Measurements from ENCODE around the gene MCTP1. TPM values are rescaled to one million over a fixed set of nuclear protein-coding genes. Genes with fewer than 3 reads are reported as not detected.

The MCTP1 gene
- total RNA-seq, 2 experiments from 2014 or later, result not detected

GRCh38 chr5:94761786-94762185 is 523.1 kb downstream of the MCTP1 start:
- intact Hi-C loops (cut with micrococcal nuclease), result no loop called here
- Mint-ChIP-seq H3K4me3 (no peak overlapping the region), H3K9me3 (no peaks in the 10 kb centered on the region), H3K4me1 (ENCODE audit: low read depth) (no peaks in the 10 kb centered on the region), H3K27ac (no peak overlapping the region), H3K36me3 (ENCODE audit: low read depth) (peaks cover 1% of the 10 kb centered on the region), H3K27me3 (ENCODE audit: low read depth) (peaks cover 11% of the 10 kb centered on the region)
- CTCF ChIA-PET, result no interaction called here
- no peak for DNase-seq

- intact Hi-C loops (cut with micrococcal nuclease), result no loop called here
- H3K4me1 Mint-ChIP-seq (ENCODE audit: low read depth), result no peaks in the 10 kb centered on the region
- H3K9me3 Mint-ChIP-seq, result no peaks in the 10 kb centered on the region
- peaks cover 10% of the 10 kb centered on the region for H3K27me3 Mint-ChIP-seq (ENCODE audit: low read depth)
- H3K36me3 Mint-ChIP-seq (ENCODE audit: low read depth), result peaks cover 1% of the 10 kb centered on the region
- no peak overlapping the region for H3K27ac Mint-ChIP-seq
- CTCF ChIA-PET, result no interaction called here
- H3K4me3 Mint-ChIP-seq, result no peak overlapping the region
- no peak for DNase-seq
Observed at GRCh38 chr5:94761055-94761454, 523.8 kb downstream of the MCTP1 start.

- CTCF ChIA-PET, result interaction anchor here (0.7 kb wide), 1 partner anchor 123 kb away, joined by 3 read pairs; no protein-coding TSS in a partner anchor
- H3K27ac Mint-ChIP-seq, result no peak overlapping the region
- H3K4me1 Mint-ChIP-seq (ENCODE audit: low read depth), result no peaks in the 10 kb centered on the region
- H3K4me3 Mint-ChIP-seq, result no peak overlapping the region
- no peaks in the 10 kb centered on the region for H3K9me3 Mint-ChIP-seq
- no peak for DNase-seq
- H3K36me3 Mint-ChIP-seq (ENCODE audit: low read depth), result peaks cover 1% of the 10 kb centered on the region
- H3K27me3 Mint-ChIP-seq (ENCODE audit: low read depth), result peaks cover 7% of the 10 kb centered on the region
- intact Hi-C loops (cut with micrococcal nuclease), result no loop called here
Observed at GRCh38 chr5:94759961-94760360, 524.9 kb downstream of the MCTP1 start.

GRCh38 chr5:94759022-94759421 is 525.9 kb downstream of the MCTP1 start:
- Mint-ChIP-seq H3K9me3 (no peaks in the 10 kb centered on the region), H3K27ac (no peak overlapping the region), H3K27me3 (ENCODE audit: low read depth) (peaks cover 4% of the 10 kb centered on the region), H3K4me1 (ENCODE audit: low read depth) (no peaks in the 10 kb centered on the region), H3K36me3 (ENCODE audit: low read depth) (no peaks in the 10 kb centered on the region), H3K4me3 (no peak overlapping the region)
- no peak for DNase-seq
- intact Hi-C loops (cut with micrococcal nuclease), result no loop called here
- CTCF ChIA-PET, result interaction anchor here (0.6 kb wide), 1 partner anchor 149 kb away, joined by 3 read pairs; no protein-coding TSS in a partner anchor

GRCh38 chr5:94754824-94755223 is 530.1 kb downstream of the MCTP1 start:
- intact Hi-C loops (cut with micrococcal nuclease), result no loop called here
- no peaks in the 10 kb centered on the region for H3K9me3 Mint-ChIP-seq
- H3K4me3 Mint-ChIP-seq, result no peak overlapping the region

GRCh38 chr5:94751460-94751859 is 533.4 kb downstream of the MCTP1 start:
- Mint-ChIP-seq H3K9me3 (no peaks in the 10 kb centered on the region), H3K4me1 (ENCODE audit: low read depth) (peaks cover 2% of the 10 kb centered on the region), H3K27me3 (ENCODE audit: low read depth) (peaks cover 3% of the 10 kb centered on the region), H3K27ac (no peak overlapping the region), H3K36me3 (ENCODE audit: low read depth) (no peaks in the 10 kb centered on the region), H3K4me3 (no peak overlapping the region)
- intact Hi-C loops (cut with micrococcal nuclease), result no loop called here
- DNase-seq, result no peak
- CTCF ChIA-PET, result interaction anchor here (0.6 to 1.9 kb wide), 3 partner anchors 14 to 477 kb away, joined by 3 to 10 read pairs (median 5); no protein-coding TSS in a partner anchor

More at GRCh38 chr5:94754824-94755223, 530.1 kb downstream of the MCTP1 start:
- CTCF ChIA-PET, result no interaction called here
- no peak overlapping the region for H3K27ac Mint-ChIP-seq
- no peaks in the 10 kb centered on the region for H3K36me3 Mint-ChIP-seq (ENCODE audit: low read depth)
- H3K27me3 Mint-ChIP-seq (ENCODE audit: low read depth), result peaks cover 3% of the 10 kb centered on the region
- no peak for DNase-seq
- no peaks in the 10 kb centered on the region for H3K4me1 Mint-ChIP-seq (ENCODE audit: low read depth)

- intact Hi-C loops (cut with micrococcal nuclease), result no loop called here
- H3K4me3 Mint-ChIP-seq, result no peak overlapping the region
- H3K36me3 Mint-ChIP-seq (ENCODE audit: low read depth), result no peaks in the 10 kb centered on the region
- peaks cover 3% of the 10 kb centered on the region for H3K27me3 Mint-ChIP-seq (ENCODE audit: low read depth)
- H3K9me3 Mint-ChIP-seq, result no peaks in the 10 kb centered on the region
- no peak for DNase-seq
- H3K27ac Mint-ChIP-seq, result no peak overlapping the region
- CTCF ChIA-PET, result interaction anchor here (1.4 kb wide), 1 partner anchor 13 kb away, joined by 5 read pairs; no protein-coding TSS in a partner anchor
- peaks cover 9% of the 10 kb centered on the region for H3K4me1 Mint-ChIP-seq (ENCODE audit: low read depth)
Observed at GRCh38 chr5:94750681-94751080, 534.2 kb downstream of the MCTP1 start.

GRCh38 chr5:94749042-94749441 is 535.9 kb downstream of the MCTP1 start:
- DNase-seq, result no peak
- peaks cover 9% of the 10 kb centered on the region for H3K4me1 Mint-ChIP-seq (ENCODE audit: low read depth)

GRCh38 chr5:94748212-94748611 is 536.7 kb downstream of the MCTP1 start:
- H3K4me3 Mint-ChIP-seq, result no peak overlapping the region
- peaks cover 8% of the 10 kb centered on the region for H3K27me3 Mint-ChIP-seq (ENCODE audit: low read depth)
- CTCF ChIA-PET, result interaction anchor here (1.9 kb wide), 1 partner anchor 10 kb away, joined by 7 read pairs; no protein-coding TSS in a partner anchor
- H3K4me1 Mint-ChIP-seq (ENCODE audit: low read depth), result peaks cover 9% of the 10 kb centered on the region
- no peaks in the 10 kb centered on the region for H3K36me3 Mint-ChIP-seq (ENCODE audit: low read depth)
- DNase-seq, result no peak
- H3K9me3 Mint-ChIP-seq, result no peaks in the 10 kb centered on the region
- no peak overlapping the region for H3K27ac Mint-ChIP-seq
- intact Hi-C loops (cut with micrococcal nuclease), result loop anchor here (1.0 kb wide), 1 partner anchor 45 kb away; no protein-coding TSS in a partner anchor

More at GRCh38 chr5:94749042-94749441, 535.9 kb downstream of the MCTP1 start:
- peaks cover 8% of the 10 kb centered on the region for H3K27me3 Mint-ChIP-seq (ENCODE audit: low read depth)
- no peaks in the 10 kb centered on the region for H3K36me3 Mint-ChIP-seq (ENCODE audit: low read depth)
- intact Hi-C loops (cut with micrococcal nuclease), result no loop called here
- H3K4me3 Mint-ChIP-seq, result no peak overlapping the region
- H3K27ac Mint-ChIP-seq, result no peak overlapping the region
- no peaks in the 10 kb centered on the region for H3K9me3 Mint-ChIP-seq
- CTCF ChIA-PET, result no interaction called here

- no peaks in the 10 kb centered on the region for H3K36me3 Mint-ChIP-seq (ENCODE audit: low read depth)
- CTCF ChIA-PET, result interaction anchor here (1.9 kb wide), 1 partner anchor 9 kb away, joined by 7 read pairs; no protein-coding TSS in a partner anchor
- no peak overlapping the region for H3K27ac Mint-ChIP-seq
- no peak overlapping the region for H3K4me3 Mint-ChIP-seq
- intact Hi-C loops (cut with micrococcal nuclease), result no loop called here
- peaks cover 8% of the 10 kb centered on the region for H3K27me3 Mint-ChIP-seq (ENCODE audit: low read depth)
- H3K4me1 Mint-ChIP-seq (ENCODE audit: low read depth), result peaks cover 9% of the 10 kb centered on the region
- no peak for DNase-seq
- no peaks in the 10 kb centered on the region for H3K9me3 Mint-ChIP-seq
Observed at GRCh38 chr5:94747371-94747770, 537.5 kb downstream of the MCTP1 start.

- no peak for DNase-seq
- H3K4me3 Mint-ChIP-seq, result no peak overlapping the region
- intact Hi-C loops (cut with micrococcal nuclease), result no loop called here
- H3K4me1 Mint-ChIP-seq (ENCODE audit: low read depth), result peaks cover 9% of the 10 kb centered on the region
- no peaks in the 10 kb centered on the region for H3K36me3 Mint-ChIP-seq (ENCODE audit: low read depth)
- H3K9me3 Mint-ChIP-seq, result no peaks in the 10 kb centered on the region
- peaks cover 8% of the 10 kb centered on the region for H3K27me3 Mint-ChIP-seq (ENCODE audit: low read depth)
- H3K27ac Mint-ChIP-seq, result no peak overlapping the region
- CTCF ChIA-PET, result interaction anchor here (1.9 kb wide), 1 partner anchor 9 kb away, joined by 7 read pairs; no protein-coding TSS in a partner anchor
Observed at GRCh38 chr5:94746731-94747124, 538.2 kb downstream of the MCTP1 start.

- H3K27ac Mint-ChIP-seq, result no peak overlapping the region
- CTCF ChIA-PET, result no interaction called here
- H3K9me3 Mint-ChIP-seq, result no peaks in the 10 kb centered on the region
- intact Hi-C loops (cut with micrococcal nuclease), result no loop called here
- no peak for DNase-seq
- H3K27me3 Mint-ChIP-seq (ENCODE audit: low read depth), result peaks cover 8% of the 10 kb centered on the region
- no peaks in the 10 kb centered on the region for H3K36me3 Mint-ChIP-seq (ENCODE audit: low read depth)
- no peak overlapping the region for H3K4me3 Mint-ChIP-seq
- peaks cover 9% of the 10 kb centered on the region for H3K4me1 Mint-ChIP-seq (ENCODE audit: low read depth)
Observed at GRCh38 chr5:94745786-94746730, 538.8 kb downstream of the MCTP1 start.

Data from activated naive CD4-positive, alpha-beta T cell treated with anti-CD3 and anti-CD28 coated beads for 36 hours (primary cell).